Stimulated activated CD8-positive, alpha-beta memory T cell treated with anti-CD3 and anti-CD28 coated beads, Interleukin-12 subunit alpha, Interleukin-12 subunit beta, amount 100 ng/mL, for 1 hour (primary cell): ENCODE results near the gene GLIS1.

Source experiments
- DNase-seq: peaks from one replicate; pipeline ENCODE4 v3.0.0-alpha.2; 2020; ENCODE audit warnings: low read depth

GLIS1 gene

DNA sequence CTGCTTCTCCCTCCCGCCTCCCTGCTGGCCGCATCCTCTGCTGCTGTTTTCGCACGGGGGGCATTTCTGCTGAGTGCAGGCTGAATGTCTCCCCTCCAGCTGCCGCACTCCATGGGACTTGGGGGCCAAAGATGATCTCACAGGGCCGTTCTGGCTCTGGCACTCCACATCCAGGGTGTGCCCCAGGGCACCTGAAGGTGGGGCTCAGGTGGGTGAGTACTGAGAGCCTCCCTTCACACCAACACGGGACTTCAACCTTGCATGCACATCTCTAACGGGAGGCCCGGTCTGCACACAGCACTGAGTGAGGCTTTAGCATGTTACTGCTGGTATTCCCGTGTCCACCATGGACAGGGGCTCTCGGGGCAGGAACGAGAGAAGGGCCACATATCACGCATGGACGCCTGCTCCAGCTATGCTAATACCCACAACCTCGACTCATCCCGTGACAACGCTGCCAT is 190.9 kb downstream of the GLIS1 start:
- no peak for DNase-seq

DNA sequence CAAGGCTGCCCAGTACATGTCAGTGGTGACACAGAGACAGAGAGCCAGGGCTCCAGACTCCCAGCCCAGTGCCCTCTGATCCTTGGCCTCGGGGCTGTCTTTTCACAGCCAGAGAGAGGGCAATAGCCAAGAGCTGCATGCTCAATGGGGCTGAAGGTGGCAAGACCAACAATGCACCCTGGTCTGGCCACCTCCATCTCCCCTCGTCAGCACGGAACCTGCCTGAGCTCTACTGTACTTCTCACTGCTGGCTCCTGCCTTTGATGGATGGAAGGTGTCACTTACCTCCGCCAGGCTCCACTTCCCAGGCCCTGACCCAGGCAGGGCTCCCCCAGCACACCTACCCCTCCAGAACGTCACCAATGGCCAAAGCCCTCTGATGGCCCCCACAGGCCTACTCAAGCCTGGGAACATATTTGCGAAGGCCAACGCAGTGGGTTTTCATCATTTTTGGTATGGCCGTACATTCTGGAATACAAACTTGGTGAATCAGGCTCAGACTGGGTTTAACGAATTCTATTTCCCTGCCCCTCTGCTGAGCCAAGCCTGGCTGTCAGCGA is 191.7 kb downstream of the GLIS1 start:
- DNase-seq = no peak

DNA sequence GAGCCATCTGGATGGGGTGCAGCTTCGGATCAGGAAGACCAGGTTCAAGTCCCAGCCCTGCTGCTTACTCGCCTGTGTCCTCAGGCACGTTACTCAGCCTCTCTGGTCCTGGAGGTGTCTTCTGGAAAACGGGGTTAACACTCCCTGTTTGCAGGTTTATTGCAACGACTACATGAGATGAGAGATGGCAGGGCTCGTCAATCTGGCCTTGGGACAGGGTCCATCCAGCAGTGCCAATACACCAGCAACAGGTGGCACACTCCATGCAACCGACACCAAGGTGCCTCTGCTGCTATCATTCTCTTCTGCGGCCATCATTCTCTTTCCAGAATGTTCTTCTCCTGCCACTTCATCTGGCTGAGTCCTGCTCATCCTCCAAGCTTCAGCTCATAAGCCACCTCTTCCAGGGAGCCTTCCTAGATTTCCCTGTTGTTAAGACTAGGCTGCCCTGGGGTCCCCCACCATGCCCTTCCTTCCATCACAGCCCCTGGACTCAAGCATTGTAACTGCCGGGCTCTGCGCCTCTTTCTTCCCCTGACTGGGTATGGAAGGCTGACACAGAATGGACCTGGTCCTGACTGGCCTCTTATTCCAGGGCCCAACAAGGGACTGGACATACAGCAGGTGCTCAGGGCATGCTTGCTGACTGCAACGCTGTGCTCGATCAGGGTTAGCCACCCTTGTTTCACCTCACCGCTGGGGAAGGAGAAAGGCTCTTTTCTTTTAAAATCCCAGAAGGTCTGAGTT is 192.4 kb downstream of the GLIS1 start:
- DNase-seq = no peak

DNA sequence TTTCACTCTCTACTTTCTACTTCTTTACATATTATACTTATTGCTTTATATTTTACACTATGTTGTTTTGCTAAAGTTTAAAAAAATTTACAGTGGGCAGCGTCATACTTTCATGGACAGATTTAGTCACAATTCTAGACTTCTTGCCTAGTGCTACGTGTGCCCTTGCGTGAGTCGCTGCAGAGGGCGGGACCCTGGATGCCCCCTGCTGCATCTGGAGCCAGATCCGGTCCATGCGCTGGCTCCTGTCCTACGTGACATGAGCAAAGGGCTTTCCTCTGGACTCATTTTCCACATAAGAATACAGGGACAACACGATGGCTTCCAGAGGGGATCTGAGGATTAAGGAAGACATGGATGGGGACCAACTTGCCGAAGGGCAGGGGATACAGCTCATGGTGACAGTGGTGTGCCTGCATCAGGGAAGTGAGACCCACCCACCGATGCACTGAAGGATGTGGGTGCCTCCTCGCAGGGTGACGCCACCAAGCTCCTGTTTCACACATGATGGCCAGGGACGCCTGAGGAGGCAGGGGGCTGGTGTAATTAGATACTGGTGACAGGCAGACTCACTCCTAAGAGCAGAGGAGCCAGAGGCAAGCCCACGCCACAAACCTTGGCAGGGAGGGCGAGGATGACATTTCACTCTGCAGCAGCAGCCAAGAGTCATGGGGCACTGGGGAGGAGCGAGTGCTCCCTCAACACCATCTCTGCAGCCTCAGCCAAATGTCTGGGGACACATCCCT is 193.1 kb downstream of the GLIS1 start:
- no peak for DNase-seq

DNA sequence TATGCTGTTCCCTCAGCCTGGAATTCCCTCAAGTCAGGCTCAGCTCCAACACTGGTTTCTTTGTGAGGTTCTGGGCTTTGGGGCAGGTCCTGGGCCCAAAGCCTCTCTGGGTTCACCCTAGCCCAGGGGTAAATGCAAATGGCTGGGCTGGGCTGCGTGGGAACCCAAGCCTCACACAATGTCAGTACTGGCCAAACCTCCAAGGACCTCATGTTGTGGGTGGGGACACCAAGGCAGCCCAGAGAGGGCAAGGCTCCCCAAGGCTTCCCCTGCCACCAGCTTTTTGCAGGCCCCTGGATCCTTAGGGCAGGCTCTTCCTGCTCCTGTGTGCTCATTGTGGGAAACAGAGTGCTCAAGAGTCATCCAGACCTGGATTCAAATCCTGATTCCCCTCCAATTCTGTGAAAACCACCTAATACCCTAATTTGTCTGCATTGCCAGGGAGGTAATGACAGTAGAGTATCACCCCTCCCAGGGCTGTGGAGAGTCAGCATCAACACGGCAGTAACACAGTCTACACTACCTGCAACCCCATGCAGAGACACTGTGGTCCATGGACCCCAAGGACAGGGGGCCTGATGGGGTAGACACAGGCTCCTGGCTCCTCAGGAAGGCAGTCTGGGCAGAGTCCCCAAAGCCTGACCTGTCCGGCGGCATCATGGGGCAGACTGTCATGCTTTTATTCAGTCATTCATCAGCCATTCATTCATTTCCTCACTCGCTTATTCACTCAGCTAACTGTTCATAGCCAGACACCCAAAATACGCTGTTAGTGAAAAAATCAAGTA is 194.0 kb downstream of the GLIS1 start:
- no peak for DNase-seq

DNA sequence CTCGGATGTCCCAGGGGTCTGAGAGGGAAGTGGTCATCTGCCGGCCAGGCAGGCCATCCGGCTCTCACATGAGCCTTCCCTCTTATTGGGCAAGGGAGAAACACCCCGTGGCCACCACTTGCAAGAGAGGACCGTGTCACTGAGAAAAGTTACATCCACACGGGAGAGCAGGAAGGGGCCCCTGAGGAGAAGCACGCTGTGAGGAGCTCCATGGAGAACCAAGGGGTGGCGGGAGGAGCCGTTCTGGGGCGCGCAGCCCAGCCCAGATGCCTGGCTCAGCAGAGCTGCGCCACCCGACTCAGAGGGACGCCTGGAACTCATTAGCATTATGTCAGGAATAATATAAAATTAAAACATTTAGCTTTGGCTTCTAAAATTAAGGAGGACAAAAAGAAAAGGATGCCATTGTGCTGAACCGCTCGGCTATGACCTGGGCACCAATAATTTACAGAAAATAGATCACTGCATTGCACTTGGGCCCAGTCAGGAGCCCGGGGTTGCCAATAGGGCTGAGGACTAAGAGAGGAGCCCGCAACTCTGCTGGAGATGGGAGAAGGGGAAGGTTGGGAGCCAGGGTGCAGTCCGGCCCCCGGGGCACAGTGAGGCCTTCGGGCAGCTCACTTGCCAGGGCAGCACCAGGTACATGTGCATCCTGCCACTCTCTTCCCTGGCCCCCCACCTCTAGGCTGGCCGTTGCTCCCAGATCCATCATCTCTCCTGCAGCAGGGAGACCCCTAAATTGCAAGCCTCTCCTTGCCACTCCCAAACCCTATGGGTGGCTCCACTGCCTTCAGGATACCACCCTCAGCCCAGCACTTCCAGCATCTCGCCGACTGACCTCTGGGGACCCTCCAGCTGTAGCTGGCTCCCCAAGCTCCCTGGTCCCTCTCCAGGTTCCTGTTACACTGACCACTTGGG is 194.9 kb downstream of the GLIS1 start:
- no peak for DNase-seq

DNA sequence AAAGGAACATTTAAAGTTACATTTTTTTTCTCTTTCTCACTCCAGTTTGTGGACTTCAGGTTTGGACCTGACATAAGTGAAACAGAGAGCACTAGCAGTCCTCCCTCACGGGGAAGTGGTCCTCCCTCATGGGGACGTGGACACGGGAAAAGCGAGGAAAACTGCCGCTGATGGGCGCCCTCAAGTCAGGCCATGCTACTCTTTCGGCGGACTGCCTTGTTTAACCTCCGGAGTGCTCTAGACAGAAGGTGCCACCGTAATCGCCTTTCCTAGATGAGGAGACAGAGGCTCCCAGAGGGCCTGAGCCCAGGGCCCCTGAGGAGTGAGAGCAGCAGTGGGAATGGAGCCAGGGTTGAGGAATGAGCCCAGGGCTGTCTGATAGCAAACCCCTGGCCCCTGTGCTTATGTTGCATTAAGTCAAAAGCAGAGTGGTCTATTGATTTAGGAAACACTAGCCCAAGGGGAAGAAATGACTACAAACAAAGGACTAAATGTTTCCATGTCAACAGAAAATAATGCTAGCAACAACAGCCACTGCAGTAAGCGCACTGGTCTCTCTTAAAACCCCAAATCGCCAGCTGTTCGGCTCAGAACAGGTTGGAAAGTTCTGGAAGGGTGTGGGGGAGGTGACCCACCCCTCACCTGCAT is 195.7 kb downstream of the GLIS1 start:
- no peak for DNase-seq

DNA sequence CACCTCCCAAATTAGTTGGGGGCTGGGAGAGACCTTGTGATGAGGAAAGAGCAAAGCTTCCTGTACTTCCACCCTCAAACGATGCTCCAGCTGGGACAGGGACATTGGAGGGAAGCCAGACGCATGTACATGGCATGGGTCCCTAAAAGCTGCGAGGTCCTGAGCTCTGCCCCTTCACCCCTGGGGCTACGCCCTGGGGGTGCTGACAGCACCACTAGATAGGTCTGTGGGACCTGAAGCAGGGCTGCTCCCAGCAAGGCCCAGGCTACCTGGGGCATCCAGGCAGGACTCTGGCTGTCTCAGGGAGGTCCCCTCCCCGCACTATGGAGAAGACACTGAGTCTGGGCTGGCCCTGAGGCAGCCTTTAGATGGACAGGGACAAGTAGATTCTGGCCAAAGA is 196.4 kb downstream of the GLIS1 start:
- no peak for DNase-seq

DNA sequence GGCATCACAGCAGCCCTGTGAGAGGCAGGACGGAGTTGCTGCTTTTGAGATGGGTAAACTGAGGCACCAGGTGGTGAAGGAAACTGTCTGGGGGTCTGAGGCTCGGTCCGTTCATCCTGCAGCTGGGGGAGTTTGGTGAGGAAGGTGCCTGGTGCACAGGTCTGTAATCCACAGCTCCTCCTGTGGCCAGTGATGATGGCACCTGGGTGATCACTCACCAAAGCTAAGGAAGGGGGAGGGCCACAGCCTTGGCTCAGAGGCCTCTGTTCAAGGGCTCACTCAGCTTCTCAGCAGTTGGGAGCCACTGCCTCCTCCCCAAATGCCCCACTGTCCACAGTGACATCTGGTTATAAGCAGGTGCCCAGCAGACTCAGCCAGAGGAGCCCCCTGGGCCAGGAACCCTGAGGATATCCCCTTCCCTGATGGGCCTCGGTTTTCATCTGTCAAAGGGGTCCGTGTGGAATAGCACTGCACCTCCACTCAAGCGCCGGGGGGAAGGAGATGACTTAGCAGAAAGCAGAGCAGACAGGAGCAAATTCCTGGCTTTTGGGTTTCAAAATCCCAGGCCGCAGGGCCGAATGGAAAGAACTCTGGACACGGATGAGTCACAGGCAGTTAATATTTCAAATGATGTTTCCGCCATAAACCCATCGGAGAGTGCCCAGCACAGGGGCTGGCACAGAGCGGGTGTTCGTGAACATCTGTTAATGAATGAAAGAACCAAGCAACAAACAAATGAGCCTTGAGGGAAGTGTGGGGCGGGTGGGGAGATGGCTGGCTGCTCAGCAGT is 197.0 kb downstream of the GLIS1 start:
- no peak for DNase-seq

DNA sequence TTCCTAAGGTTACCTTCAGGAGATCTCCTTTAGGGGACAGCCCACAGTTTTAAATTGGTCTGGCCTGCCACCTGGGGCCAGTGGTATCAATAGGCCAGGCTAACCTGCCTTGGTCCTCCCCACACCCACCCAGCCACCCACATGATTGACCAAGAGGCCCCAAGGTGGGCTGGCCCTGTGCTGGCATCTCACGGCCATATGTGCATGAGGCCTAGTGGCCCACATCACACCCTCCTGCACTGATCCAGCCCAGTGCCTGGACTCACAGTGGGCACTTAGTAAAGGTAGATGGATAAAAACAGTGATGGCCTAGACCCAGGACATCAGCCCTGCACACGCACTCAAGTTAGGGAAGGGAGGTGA is 197.7 kb downstream of the GLIS1 start:
- no peak for DNase-seq

DNA sequence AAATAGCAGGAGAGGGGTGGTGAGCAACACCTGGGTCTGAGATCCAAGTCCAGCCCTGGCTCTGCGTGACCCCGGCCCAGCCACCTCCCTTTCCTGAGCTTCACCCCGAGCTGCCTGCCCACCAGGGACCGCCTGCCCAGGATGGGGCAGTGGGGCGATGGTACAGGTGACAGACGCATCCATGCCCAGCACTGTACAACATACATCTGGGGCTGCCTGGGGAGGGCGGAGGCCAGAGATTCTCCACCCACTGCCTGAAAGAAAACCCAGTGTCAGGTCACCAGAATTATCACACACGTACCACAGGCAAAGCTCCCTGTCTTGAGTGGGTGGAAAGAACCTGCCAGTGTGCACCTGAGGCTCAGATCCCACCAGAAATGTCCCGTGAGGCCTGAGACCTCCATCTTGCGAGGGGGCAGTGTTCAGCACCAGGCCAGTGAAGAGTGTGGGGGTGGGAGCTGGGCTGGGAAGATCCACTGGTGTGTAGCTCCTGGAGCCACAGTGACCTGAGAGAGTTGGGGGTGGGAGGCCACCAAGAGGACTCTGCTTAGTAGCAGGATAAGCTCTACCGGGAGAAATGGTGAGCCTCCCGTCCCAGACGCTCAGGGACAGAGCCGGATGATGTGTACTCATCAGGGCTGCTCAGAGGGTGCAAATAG is 198.2 kb downstream of the GLIS1 start:
- no peak for DNase-seq

DNA sequence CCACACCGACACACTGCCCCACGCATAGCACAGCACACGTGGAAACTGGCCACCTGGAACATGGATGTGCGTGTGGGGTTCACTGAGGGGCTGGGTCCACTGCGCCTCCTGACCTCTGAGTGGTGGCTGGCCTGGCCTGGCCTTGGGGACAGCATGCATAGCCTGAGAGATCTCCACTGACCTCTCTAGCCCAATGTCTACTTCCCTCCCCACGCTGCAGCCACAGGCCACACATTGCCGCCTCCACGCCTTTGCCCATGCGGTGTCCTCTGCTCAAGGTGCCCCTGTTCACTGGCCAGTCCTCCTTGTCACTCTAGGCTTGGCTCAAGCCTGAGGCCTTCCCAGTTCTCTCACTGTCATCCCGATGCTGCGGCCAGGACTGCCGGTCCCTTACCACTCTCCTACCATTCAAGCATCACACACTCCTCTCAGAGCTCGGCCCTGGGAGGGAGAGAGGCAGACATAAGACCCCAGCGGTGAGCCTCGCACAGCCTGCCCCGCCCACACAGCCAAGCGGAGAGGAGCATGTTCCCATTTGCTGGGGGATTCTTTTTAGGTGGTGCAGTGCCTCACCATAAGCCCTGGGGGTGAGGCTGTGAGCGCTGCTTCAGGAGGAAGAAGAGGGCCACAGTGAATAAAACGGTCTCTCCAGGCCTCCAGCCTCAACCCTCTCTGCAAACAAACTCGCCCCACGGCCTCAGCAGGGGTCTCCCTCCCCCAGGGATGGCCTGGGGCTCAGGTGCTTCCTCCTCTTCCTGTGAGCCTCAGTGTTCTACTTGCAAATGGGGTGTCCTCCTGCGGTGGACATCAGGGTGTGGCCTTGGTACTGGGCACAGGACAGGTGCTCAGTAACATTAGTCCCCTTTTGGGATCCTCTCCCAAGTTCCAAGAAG is 199.0 kb downstream of the GLIS1 start:
- DNase-seq = no peak

DNA sequence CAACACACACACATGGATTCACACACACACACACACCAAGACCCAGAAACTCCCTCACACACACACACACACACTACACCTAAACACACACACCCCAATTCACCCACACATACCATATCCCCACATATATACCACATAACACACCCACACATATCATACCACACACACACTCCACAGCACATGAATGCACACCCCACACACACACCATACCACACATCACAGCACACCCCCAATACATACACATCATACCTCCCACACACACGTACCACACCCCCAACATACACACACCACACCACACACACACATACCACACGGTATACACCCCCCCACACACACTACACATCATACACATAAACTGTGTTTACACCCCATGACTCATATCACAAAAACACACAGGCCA is 199.7 kb downstream of the GLIS1 start:
- no peak for DNase-seq

DNA sequence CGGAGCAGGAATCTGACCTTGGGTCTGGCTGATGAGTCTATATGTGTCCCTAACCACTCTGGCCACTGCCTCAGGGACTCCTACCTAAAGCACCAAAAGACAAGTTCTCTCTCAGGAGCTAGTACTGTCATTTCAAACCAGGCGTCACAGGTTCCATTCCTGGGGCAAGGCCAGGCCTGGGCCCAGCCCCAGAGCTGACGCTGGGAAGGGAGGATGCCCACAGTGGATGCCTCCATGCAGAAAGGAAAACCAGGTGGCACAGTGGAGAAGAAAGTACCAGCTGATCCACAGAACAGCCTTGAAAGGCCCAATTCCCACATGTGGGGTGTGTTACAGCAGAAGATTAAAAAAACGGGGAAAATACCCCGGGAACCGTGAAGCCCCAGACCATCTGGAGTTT is 202.4 kb downstream of the GLIS1 start:
- DNase-seq = no peak

DNA sequence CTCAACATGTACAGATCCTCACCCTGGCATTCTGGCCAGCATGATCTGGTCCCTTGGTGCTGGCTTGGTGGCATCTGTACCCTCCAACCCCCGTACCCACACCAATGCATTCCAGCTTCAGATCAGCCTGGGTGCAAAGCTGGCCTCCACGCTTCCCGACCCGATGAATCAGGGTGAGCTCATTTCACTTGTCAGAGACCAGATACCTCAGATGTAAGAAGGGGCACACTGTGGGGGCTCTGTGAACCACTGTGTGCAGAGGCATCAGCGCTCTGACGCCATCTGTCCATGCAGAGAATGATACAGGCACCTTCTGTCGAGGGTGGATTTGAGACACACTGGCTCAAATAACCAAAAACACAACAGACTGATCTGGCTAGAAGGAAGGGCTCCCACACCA is 203.1 kb downstream of the GLIS1 start:
- DNase-seq = no peak

DNA sequence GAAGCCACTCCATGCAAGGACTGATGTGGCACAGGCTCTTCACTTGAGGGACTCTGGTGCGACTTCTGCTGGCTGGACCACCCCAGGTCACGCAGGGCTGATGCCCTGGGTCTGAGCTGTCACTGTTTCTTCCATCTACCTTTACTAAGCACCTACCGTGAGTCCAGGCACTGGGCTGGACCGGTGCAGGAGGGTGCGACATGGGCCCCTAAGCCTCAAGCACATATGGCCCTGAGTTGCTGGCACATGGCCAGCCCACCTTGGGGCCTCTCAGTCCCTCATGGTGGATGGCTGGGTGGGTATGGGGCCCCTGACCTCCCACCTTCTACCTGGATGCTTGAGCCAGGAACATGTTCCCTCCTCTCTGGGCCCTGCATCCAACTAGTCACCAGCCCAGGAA is 203.7 kb downstream of the GLIS1 start:
- DNase-seq = no peak

DNA sequence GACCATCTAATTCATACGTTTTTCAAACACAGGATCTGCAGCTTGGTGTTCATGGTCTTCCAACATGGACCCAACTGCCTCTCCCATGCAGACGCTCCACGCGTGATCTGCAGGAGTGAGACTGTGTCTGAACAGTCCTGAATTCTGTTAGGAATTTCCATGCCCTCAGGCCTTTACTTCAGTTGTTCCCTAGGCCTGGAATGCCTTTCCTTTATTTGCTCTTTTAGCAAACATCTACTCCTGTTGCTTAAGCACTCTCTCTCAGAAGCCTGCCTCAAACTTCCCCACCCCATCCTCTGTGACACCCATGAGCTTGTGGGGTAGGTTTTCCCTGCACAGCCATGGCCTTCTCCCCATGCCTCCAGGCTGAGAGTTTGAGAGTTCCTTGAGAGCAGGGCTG is 206.1 kb downstream of the GLIS1 start:
- DNase-seq = no peak

DNA sequence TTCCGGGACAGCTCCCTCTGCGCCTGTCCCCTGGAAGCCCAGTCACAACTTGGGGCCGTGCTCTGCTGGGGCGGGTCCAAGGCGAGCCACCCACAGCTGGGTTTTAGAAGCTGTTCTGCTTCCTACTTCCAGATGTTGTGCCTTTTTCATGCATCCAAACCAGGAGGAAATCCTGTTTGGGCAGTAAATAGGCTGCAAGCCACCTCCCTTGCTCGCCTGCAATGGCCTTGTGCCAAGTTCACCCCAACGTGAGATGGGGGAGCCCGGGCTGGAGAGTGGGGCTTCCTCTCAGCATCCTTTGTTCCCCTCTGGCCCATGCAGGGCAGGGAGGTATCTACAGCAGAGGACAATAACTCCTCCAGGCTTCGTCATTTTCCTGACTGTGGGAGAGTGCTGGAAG is 206.6 kb downstream of the GLIS1 start:
- DNase-seq = no peak

DNA sequence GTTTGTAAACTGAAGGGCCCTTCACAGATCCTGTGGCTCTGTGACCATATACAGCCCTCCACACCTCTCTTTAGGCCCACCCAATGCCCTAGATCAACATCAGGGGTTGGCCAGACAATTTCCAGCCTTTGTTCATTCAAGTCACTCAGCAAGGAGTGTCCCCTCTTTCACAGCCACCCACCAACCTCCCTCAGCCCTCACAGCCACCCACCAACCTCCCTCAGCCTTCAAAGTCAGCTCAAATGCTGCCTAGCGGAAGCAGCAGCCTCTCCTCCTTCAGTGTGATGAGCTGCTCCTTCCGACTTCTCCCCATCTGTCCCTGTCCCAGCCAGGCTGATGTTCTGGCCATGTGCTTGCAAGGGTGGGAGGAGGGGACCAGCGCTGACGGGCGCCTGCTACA is 208.4 kb downstream of the GLIS1 start:
- DNase-seq = no peak
